Stimulated activated CD4-positive, alpha-beta T cell treated with anti-CD3 and anti-CD28 coated beads, TNF-alpha, amount 100 ng/mL, for 4 hours (primary cell): ENCODE data around the gene SUPT3H.
A peak's percentile ranks its signal among the peaks of the same experiment; 100 is the strongest.
"Not testable (repeated sequence)": the region's sequence is repeated elsewhere in the genome, so short reads cannot be mapped to it uniquely, and the experiment has no call there.

Experiments
- DNase-seq, 3 experiments: peaks; one replicate each; pipeline ENCODE4 v3.0.0-alpha.2; 2020; ENCODE audit warnings: low read depth in 3 of 3

The SUPT3H gene

GRCh38 chr6:45184040-45184439 lies 193.7 kb downstream of the SUPT3H start:
- DNase-seq: no peak

GRCh38 chr6:45176373-45176772 lies 201.4 kb downstream of the SUPT3H start:
- DNase-seq: not testable (repeated sequence)

- DNase-seq: no peak
Measured at GRCh38 chr6:45175272-45175671, 202.5 kb downstream of the SUPT3H start.

DNA sequence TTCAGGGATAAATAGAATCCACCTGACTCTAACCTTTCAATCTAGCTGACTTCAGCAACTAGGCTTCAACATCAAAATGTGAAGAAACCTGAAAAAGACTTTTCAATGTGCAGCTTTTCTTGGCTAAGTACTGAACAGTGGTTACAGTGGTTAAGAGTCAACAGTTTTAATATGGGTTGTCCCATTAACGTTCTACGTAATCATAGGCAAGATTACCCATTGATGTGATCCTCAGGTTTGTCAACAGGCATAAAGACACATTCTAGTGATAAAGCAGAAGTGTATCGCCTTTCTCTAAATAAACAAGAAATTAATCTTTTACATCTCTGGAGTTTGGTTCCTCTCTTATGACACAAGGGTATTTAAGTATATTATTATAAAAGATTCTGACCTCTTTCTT lies 203.7 kb downstream of the SUPT3H start:
- no peak for DNase-seq

DNA sequence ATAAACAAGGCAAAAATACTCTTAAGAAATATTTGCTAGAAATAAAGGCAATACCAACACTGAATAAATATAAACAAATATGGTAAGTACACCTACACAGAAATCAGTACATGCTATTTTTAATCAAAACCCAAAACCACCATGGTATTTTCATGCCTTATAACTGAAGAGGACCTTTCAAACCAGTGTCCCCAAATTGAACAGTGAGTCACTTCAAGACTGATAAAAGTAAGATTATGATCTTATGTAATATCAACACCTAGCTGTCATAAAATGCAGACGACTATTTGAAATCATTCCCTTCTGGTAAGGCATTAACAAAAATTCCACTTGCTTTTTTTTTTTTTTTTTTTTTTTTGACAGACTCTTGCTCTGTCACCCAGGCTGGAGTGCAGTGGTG lies 206.4 kb downstream of the SUPT3H start:
- no peak for DNase-seq

- no peak for DNase-seq
Measured at GRCh38 chr6:45170309-45170708, 207.4 kb downstream of the SUPT3H start.

GRCh38 chr6:45169815-45170214 lies 207.9 kb downstream of the SUPT3H start:
- no peak for DNase-seq

GRCh38 chr6:45163952-45164766 lies 213.6 kb downstream of the SUPT3H start:
- peak in 1 of 3 experiments; percentile 13 for DNase-seq

DNA sequence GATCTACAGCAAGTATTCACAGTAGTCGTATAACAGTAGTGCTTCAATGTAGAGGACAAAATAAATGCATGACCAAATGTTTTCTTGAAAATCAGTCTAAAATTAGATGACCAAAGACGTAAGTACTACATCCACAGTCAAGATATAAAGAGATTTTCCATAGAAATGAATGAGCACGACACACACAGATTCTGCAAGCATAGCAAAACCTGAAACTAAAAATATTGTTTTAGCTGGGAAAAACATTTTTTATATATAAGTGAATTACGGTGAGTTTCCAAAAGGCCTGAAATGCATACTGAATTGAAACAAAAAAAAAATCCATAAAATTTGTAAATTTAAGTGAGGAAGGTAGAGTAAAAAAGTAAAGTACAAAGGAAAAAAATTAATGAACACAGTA lies 217.4 kb downstream of the SUPT3H start:
- DNase-seq: no peak

DNA sequence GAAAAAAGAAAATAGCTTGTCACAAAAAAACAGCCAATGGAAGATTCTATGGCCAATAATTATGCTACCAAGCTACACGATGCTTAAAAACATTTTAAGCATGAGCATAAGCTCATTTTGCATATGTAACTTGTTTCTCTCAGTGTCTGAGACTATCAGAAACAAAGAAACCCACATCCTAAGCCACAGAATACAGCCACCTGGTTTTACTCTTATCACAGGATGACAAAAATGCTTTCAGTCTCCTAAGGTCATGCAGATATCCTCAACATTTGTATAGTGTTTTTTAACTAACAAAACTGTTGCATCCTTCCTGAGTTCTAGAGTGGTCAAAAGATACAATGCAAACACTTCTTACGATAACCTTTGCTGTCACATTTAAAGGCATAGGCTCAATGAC lies 221.7 kb downstream of the SUPT3H start:
- no peak for DNase-seq

- DNase-seq: no peak
Measured at GRCh38 chr6:45155341-45155894, 222.3 kb downstream of the SUPT3H start.

DNA sequence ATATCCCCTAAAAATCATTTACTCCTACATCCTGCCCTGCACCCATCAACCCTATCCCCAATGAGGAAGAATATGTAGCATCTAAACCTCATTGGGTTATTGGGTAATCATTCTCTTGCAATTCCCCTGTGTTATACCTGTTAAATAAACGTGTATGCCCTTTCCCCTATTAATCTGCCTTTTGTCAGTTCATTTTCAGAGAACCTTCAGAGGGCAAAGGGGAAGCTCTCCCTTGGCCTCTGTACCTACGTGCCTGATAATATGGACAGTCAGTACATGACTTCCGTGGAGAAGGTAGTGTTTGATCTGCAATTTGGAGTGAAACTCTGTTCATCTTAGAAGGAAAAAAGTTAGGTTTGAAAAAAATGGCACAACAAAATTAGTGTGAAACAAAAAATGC lies 223.1 kb downstream of the SUPT3H start:
- DNase-seq: no peak

DNA sequence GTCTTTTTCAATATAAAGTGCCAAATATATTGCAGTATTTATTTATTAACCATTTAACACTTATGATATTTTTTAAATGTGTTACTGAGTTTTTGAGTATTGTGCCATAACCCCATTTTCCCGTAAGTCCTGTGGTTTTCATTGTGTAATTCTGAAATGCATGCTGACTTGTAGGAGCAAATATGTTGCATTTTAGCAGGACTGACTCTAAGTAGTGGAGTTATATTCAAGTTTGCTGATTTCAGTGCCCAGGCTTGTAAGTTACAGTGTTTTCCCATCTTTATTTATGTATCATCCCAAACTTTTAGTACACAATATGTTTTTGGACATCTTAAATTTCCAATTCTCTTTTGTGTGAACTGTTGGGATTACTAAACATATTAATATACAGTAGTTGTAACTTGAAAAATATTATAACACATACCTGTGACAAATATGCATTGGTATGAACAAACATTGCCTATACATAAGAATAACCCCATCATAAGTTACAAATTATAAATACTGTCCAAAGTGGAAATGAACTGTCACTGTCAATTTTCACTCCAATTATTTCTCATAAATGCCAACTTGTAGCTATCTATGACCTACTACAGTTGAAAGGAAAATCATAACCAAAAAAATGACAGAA lies 228.9 kb downstream of the SUPT3H start:
- no peak for DNase-seq

DNA sequence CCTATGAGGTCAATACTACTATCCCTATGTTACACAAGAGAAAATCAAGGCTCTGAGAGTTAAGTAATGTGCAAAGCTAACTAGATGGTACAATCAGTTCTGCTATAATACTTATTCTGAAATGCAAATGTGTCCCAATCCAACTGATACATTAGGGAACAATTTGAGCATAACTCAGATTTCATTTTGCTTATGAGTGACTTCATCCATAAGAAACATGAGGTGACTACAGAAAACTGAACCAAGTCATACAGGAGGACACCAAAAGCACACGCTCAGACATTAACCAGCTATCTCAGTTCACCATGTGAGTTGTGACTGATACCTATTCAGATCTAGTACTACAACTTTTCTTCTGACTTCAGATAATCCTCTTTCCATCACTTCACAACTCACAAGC lies 229.5 kb downstream of the SUPT3H start:
- no peak for DNase-seq

GRCh38 chr6:45145658-45146057 lies 232.1 kb downstream of the SUPT3H start:
- DNase-seq: not testable (repeated sequence)

DNA sequence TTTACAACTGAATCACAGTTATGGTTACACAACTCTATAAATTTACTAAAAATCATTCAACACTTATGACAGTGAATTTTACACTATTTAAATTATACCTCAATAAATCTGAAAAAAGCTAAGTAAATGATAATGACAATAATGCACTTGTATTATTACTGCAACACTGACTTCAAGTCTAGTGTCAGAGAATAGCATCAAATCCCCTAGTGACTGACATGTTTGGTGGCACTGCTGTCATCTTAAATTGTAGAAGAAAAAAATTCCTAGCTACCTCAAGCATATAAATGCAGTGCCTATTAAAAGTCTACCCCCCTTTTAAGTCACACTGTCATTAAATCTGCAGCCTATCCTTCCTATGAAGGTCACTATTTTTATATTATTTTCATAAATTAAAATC lies 239.0 kb downstream of the SUPT3H start:
- no peak for DNase-seq

DNA sequence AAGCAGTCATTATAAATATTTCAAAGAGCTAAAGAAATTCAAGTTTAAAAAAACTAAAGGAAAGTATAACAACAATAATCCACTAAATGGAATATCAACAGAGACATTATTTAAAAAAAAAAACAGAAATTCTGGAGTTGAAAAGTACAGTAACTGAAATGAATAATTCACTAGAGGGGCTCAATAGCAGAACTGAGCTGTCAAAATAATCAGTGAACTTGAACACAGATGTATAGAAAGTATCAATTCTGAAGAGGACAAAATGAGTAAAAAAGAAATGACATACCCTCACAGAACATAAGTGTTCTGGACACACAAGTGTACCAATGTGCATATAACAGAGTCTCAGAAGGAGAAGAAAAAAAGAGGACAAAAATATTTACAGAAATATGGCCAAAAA lies 241.2 kb downstream of the SUPT3H start:
- no peak for DNase-seq

DNA sequence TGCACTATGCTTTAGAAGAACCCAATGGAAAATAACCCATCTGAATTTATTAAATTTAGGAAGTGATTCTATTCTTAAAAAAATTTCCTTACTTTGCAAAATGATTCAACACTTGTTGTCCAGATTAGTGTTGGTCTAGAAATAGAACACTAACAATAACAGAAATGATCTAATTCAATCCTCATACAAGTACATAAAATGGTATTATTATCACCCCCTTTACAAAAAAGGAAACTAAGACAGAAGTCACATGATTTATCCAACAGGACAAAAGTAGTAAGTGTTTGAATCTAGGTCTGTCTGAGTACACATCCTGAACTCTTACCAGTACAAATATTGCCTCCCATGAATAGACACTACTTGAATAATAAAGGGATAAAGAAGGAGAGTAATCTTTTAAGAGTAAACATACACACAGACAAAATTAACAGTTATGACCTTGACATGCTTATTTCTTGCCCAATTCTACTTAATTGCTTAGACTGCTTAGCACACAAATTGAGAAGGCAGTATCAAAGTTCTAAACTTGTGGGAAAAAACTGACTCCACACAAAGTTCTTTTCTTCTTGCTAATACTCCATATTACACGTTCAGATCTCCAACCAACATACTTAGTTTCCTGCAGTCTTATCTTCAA lies 245.0 kb downstream of the SUPT3H start:
- DNase-seq: no peak

GRCh38 chr6:45132059-45132458 lies 245.7 kb downstream of the SUPT3H start:
- no peak for DNase-seq

- DNase-seq: no peak
Measured at GRCh38 chr6:45129051-45129450, 248.7 kb downstream of the SUPT3H start.

DNA sequence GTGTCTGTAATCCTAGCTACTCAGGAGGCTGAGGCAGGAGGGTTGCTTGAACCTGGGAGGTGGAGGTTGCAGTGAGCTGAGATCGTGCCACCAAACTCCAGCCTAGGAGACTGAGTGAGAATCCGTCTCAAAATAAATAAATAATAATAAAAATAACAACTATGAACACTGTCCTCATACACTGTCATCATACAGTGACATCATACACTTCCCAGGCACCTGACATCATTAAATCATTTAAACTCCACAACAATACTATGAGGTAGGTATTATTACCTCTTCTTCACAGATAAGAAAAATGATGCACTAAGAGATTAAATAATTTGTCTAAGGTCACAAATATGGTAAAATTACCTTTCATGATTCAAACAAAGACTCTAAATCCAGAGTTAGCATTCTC lies 250.5 kb downstream of the SUPT3H start:
- DNase-seq: no peak

GRCh38 chr6:45126033-45126432 lies 251.7 kb downstream of the SUPT3H start:
- no peak for DNase-seq

GRCh38 chr6:45123023-45123422 lies 254.7 kb downstream of the SUPT3H start:
- no peak for DNase-seq
